Neural progenitor cell (in vitro differentiated cells): Measurements from ENCODE around the gene TRIM47. TPM values are rescaled to one million over a fixed set of nuclear protein-coding genes. Genes with fewer than 3 reads are reported as not detected.
A peak's percentile ranks its signal among the peaks of the same experiment; 100 is the strongest.
"Not testable (repeated sequence)": the region's sequence is repeated elsewhere in the genome, so short reads cannot be mapped to it uniquely, and the experiment has no call there.

Experiments
- DNase-seq: peaks from one replicate; pipeline ENCODE4 v3.0.0-alpha.2; 2016; ENCODE audit warnings: low spot score
- H2AFZ ChIP-seq: fragments of 200-600 bp; sonication (generic); replicated peaks from 2 replicates; pipeline ENCODE4 v1.6.1; 2016; ENCODE audit warnings: antibody characterized with exemption
- H3F3A ChIP-seq: fragments of 200-600 bp; sonication (generic); 2 replicates; pipeline ENCODE4 v1.6.1; 2016; ENCODE audit warnings: antibody characterized with exemption, low read depth
- H3K27ac ChIP-seq: fragments of 200-600 bp; sonication (generic); 2 replicates; pipeline ENCODE4 v1.5.1; 2016; ENCODE audit warnings: mild to moderate bottlenecking
- H3K27me3 ChIP-seq: fragments of 200-600 bp; sonication (generic); 2 replicates; pipeline ENCODE4 v1.6.1; 2016; ENCODE audit warnings: mild to moderate bottlenecking, moderate library complexity
- H3K36me3 ChIP-seq: fragments of 200-600 bp; sonication (generic); 2 replicates; pipeline ENCODE4 v1.5.1; 2016
- H3K4me1 ChIP-seq: fragments of 200-600 bp; sonication (generic); 2 replicates; pipeline ENCODE4 v1.6.1; 2016; ENCODE audit warnings: mixed run types
- H3K4me2 ChIP-seq: fragments of 200-600 bp; sonication (generic); 2 replicates; pipeline ENCODE4 v1.6.1; 2016
- H3K4me3 ChIP-seq: fragments of 200-600 bp; sonication (generic); 2 replicates; pipeline ENCODE4 v1.5.1; 2016
- H3K79me2 ChIP-seq: fragments of 200-600 bp; sonication (generic); 2 replicates; pipeline ENCODE4 v1.6.1; 2016; ENCODE audit warnings: low read depth
- H3K9ac ChIP-seq: fragments of 200-600 bp; sonication (generic); 2 replicates; pipeline ENCODE4 v1.6.1; 2016
- H3K9me3 ChIP-seq: fragments of 200-600 bp; sonication (generic); 2 replicates; pipeline ENCODE4 v1.5.1; 2016; ENCODE audit warnings: low read depth
- H4K20me1 ChIP-seq: fragments of 200-600 bp; sonication (generic); 2 replicates; pipeline ENCODE4 v1.6.1; 2016; ENCODE audit warnings: low read depth
- H3K27ac Mint-ChIP-seq: 3 replicates; pipeline ENCODE4 v1.8.0; 2021; ENCODE audit warnings: mixed read lengths
- H3K27me3 Mint-ChIP-seq: 2 replicates; pipeline ENCODE4 v1.8.0; 2022; ENCODE audit warnings: low read depth, mild to moderate bottlenecking, inconsistent platforms, moderate library complexity, mixed read lengths; ENCODE audit not compliant: insufficient read depth
- H3K36me3 Mint-ChIP-seq: 3 replicates; pipeline ENCODE4 v1.8.0; 2021; ENCODE audit warnings: mixed read lengths
- H3K4me1 Mint-ChIP-seq: 3 replicates; pipeline ENCODE4 v1.8.0; 2021; ENCODE audit warnings: mixed read lengths
- H3K4me3 Mint-ChIP-seq: 3 replicates; pipeline ENCODE4 v1.8.0; 2021; ENCODE audit warnings: mild to moderate bottlenecking, moderate library complexity, mixed read lengths
- H3K9me3 Mint-ChIP-seq: 3 replicates; pipeline ENCODE4 v1.8.0; 2020; ENCODE audit warnings: mixed read lengths
- CTCF ChIP-seq: fragments of 200-600 bp; sonication (generic); IDR thresholded peaks from 2 replicates; pipeline ENCODE4 v1.5.1; 2017; ENCODE audit warnings: antibody characterized with exemption, mild to moderate bottlenecking
- EZH2 ChIP-seq: fragments of 200-600 bp; sonication (generic); IDR thresholded peaks from 2 replicates; pipeline ENCODE4 v1.6.1; 2017; ENCODE audit warnings: antibody characterized with exemption, mild to moderate bottlenecking, moderate library complexity
- EZH2phosphoT487 ChIP-seq: fragments of 200-600 bp; sonication (generic); IDR thresholded peaks from 2 replicates; pipeline ENCODE4 v1.6.1; 2017; ENCODE audit warnings: antibody characterized with exemption
- total RNA-seq: library from RNA; depleted of rRNA; stranded (reverse); fragments of >200 nt; gene quantifications from 2 replicates; pipeline ENCODE4 v1.2.3, GENCODE V29; 2015; ENCODE audit warnings: low replicate concordance

The TRIM47 gene
- total RNA-seq, 1 donor from 2014 or later: 1.3 TPM

- Histone ChIP-seq H3F3A (peaks cover 8% of the 10 kb centered on the region), H3K79me2 (no peaks in the 10 kb centered on the region), H2AFZ (no peak overlapping the region), H3K27ac (no peak overlapping the region), H3K4me1 (no peaks in the 10 kb centered on the region), H4K20me1 (no peaks in the 10 kb centered on the region), H3K9ac (no peak overlapping the region), H3K27me3 (no peaks in the 10 kb centered on the region), H3K4me3 (no peak overlapping the region), H3K36me3 (no peaks in the 10 kb centered on the region), H3K9me3 (no peaks in the 10 kb centered on the region), H3K4me2 (no peak overlapping the region)
- peaks cover 8% of the 10 kb centered on the region for H3K27me3 Mint-ChIP-seq
- TF ChIP-seq EZH2phosphoT487: no peak
- TF ChIP-seq EZH2: no peak
- no peak for TF ChIP-seq CTCF
- peak overlapping the region; percentile 57 for H3K27ac Mint-ChIP-seq
- H3K4me1 Mint-ChIP-seq: peaks cover 23% of the 10 kb centered on the region
- H3K36me3 Mint-ChIP-seq: no peaks in the 10 kb centered on the region
- H3K9me3 Mint-ChIP-seq: no peaks in the 10 kb centered on the region
- H3K4me3 Mint-ChIP-seq: no peak overlapping the region
- DNase-seq: peak; percentile 32
These were observed 13.9 kb downstream of the TRIM47 start for GRCh38 chr17:75864448-75864871.

GRCh38 chr17:75861927-75862317 lies 16.5 kb downstream of the TRIM47 start:
- H3F3A ChIP-seq: peaks cover 8% of the 10 kb centered on the region
- no peak for DNase-seq
- peaks cover 18% of the 10 kb centered on the region for H3K4me1 Mint-ChIP-seq
- no peaks in the 10 kb centered on the region for H3K79me2 ChIP-seq
- no peak overlapping the region for H3K4me2 ChIP-seq
- H4K20me1 ChIP-seq: no peaks in the 10 kb centered on the region
- H3K36me3 ChIP-seq: no peaks in the 10 kb centered on the region
- H3K27me3 ChIP-seq: no peaks in the 10 kb centered on the region
- no peak for TF ChIP-seq EZH2phosphoT487
- no peak for TF ChIP-seq EZH2
- no peak for TF ChIP-seq CTCF
- no peak overlapping the region for H3K4me3 Mint-ChIP-seq
- no peak overlapping the region for H3K4me3 ChIP-seq
- H2AFZ ChIP-seq: no peak overlapping the region
- no peak overlapping the region for H3K27ac ChIP-seq
- no peaks in the 10 kb centered on the region for H3K36me3 Mint-ChIP-seq
- H3K27ac Mint-ChIP-seq: peak overlapping the region; percentile 72
- no peaks in the 10 kb centered on the region for H3K9me3 ChIP-seq
- H3K4me1 ChIP-seq: no peaks in the 10 kb centered on the region
- H3K9me3 Mint-ChIP-seq: no peaks in the 10 kb centered on the region
- H3K27me3 Mint-ChIP-seq: peaks cover 11% of the 10 kb centered on the region
- H3K9ac ChIP-seq: no peak overlapping the region

DNA sequence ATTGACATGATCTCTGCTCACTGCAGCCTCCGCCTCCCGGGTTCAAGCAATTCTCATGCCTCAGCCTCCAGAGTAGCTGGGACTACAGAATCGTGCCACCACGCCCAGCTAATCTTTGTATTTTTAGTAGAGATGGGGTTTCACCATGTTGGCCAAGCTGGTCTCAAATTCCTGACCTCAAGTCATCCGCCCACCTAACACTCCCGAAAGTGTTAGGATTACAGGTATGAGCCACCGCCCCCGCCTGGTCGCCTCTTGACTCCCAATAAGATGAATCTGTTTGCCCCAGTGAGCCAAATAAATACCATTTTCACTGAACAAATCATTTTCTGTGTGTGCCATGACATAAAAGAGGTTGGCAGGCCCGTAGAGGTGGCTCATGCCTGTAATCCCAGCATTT lies 19.0 kb downstream of the TRIM47 start:
- not testable (repeated sequence) for H3K36me3 ChIP-seq, H3K79me2 ChIP-seq, H4K20me1 ChIP-seq, H3K27ac Mint-ChIP-seq, H3K4me2 ChIP-seq, H3K9ac ChIP-seq, H3K27me3 Mint-ChIP-seq, DNase-seq, H3K4me1 ChIP-seq, H3K27me3 ChIP-seq, H3K4me3 ChIP-seq, H3K9me3 ChIP-seq, H3K27ac ChIP-seq, H3K9me3 Mint-ChIP-seq, H2AFZ ChIP-seq, H3K36me3 Mint-ChIP-seq, H3K4me3 Mint-ChIP-seq
- peaks cover 15% of the 10 kb centered on the region for H3F3A ChIP-seq
- peaks cover 12% of the 10 kb centered on the region for H3K4me1 Mint-ChIP-seq

- H3K27ac Mint-ChIP-seq: peak overlapping the region; percentile 67
- no peak overlapping the region for H3K4me3 Mint-ChIP-seq
- peaks cover 6% of the 10 kb centered on the region for H4K20me1 ChIP-seq
- H3K36me3 ChIP-seq: no peaks in the 10 kb centered on the region
- H3K4me1 ChIP-seq: peaks cover 4% of the 10 kb centered on the region
- H3F3A ChIP-seq: peaks cover 16% of the 10 kb centered on the region
- peaks cover 22% of the 10 kb centered on the region for H3K79me2 ChIP-seq
- H3K9me3 ChIP-seq: no peaks in the 10 kb centered on the region
- peaks cover 13% of the 10 kb centered on the region for H3K4me1 Mint-ChIP-seq
- H3K27me3 Mint-ChIP-seq: peaks cover 7% of the 10 kb centered on the region
- H3K4me3 ChIP-seq: peak overlapping the region; percentile 71
- no peak for DNase-seq
- H3K9me3 Mint-ChIP-seq: no peaks in the 10 kb centered on the region
- H3K36me3 Mint-ChIP-seq: peaks cover 2% of the 10 kb centered on the region
- peak overlapping the region; percentile 88 for H3K4me2 ChIP-seq
- TF ChIP-seq EZH2phosphoT487: no peak
- no peaks in the 10 kb centered on the region for H3K27me3 ChIP-seq
- H3K9ac ChIP-seq: peak overlapping the region; percentile 59
- H3K27ac ChIP-seq: peak overlapping the region; percentile 72
- H2AFZ ChIP-seq: peak overlapping the region; percentile 84
These were observed 22.2 kb downstream of the TRIM47 start for GRCh38 chr17:75856062-75856756.
